HG03066 (cell line): Measurements from ENCODE around the gene TCEAL9.
A peak's percentile ranks its signal among the peaks of the same experiment; 100 is the strongest.
"Not testable (repeated sequence)": the region's sequence is repeated elsewhere in the genome, so short reads cannot be mapped to it uniquely, and the experiment has no call there.

Experiments
- ATAC-seq: cut with Tn5 transposase; IDR thresholded peaks from one replicate; pipeline ENCODE4 v1.9.1; 2021; ENCODE audit warnings: low read depth; ENCODE audit not compliant: unreplicated experiment

The TCEAL9 gene

DNA sequence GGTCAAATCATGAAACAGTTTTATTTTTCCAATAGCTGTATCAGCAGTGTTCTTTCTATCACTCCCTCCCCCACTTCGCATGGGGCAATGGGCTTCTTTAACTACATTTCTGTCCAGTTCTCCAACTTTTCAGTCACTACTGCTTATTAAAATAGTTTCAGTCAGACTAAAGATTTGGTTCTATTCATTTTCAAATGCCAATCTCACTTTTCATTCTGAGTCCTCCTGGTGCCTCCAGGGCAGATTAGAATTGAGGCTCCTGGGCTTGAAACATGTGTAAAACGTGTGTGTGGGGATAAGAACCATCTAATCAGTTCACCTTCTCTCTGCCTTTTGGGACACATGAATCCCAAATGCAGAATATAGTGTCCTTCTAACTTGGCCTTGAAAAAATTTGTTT, 16.6 kb downstream of the TCEAL9 start:
- no peak for ATAC-seq

DNA sequence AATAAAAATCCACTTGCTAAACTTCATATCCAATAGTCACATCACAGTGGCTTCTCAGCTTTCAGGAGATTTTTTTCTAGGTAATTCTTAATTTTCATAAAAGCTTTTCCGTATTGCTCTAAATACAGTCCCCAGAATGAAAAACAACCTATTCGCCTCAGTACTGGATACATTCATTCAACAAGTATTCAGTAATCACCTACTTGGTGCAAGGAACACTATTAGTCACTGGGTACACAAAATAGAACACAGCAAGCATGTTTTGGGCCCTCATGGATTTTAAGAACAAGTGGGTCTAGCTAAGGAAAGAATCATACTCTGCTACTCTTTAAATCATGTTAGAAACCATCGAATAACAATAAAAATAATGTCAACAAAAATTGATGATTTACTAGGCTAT, 17.3 kb downstream of the TCEAL9 start:
- no peak for ATAC-seq

DNA sequence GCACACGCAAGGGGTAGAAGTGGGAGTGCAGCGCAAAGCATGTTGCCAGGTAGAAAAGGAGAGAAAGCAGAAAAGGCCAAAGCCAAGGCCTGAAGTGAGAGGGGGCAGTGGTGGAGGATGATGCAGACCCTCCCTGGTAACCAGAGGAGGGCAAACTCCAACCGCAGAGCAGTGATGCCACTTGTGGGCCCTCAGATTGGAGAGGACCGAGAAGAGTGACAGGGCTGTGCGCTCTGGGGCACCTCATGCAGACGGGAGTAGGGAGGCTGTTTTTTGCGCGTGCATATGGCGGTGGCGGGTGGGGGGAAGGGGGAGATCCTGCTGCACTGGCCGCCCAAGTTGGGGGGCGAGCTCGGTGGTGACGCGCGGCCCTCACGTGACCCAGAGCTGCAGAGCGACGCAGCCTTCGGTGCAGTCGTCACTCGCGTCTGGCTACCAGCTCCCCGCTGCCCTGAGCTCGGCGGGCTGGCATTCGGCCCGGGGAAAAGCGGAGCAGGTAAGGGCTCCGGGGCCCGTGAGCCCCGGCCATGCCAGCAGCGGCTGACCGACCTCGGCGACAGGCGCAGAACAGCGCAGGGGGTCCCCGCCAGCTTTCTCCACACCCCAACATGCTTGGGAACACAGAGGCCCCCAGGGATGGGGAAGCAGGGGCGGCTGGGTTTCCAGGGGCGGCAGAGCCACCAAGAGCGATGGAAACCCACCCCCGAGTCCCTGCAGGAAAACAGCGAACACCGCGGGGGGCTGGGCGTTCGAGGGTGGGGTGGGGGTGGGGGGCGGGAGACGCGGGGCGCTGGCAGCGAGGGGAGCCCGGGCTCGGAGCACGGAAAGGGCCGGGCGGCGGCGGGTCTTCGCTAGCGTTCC, 20.0 kb downstream of the TCEAL9 start, which contains the start of gene BEX3:
BEX3 (plus strand) TSS at position 421 of the 861 bp plus-strand sequence. CDS start 984 bp downstream, outside the sequence.
- ATAC-seq: no peak

DNA sequence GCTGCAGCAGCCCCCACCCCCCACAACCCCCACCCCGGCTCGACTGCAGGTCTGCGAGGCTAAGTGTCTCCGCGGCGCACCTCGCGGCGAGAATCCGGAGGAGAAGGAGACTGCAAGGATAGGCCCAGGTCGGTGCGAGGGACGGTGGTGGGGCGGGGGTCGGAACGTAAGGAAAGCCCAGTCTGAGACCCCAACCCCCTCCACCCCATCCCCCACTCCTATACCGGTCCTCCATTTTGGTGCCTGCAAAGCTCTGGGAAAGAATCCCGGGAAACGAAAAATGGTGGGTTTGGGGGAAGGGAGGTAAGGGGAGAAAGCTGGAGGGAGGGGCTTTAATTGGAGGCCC, 20.6 kb downstream of the TCEAL9 start:
- no peak for ATAC-seq

DNA sequence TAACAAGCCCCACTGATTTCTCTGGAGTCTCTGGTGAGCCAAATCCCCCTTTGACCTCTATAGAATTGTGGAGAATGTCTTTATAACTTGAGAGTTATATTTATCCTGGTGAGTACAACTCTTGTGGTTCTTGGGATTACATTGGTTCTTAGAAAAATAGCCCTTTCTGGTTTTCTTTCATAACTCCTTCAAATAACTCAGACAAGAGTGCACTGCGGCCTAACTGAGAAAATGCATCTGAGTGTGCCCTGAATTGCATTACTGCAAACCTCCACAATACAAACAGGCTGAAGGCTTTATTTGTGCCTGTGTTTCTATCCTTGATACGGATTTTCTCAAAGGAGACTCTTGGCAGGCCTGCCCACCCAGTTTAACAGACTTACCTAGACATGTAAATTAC, 22.7 kb downstream of the TCEAL9 start:
- no peak for ATAC-seq

DNA sequence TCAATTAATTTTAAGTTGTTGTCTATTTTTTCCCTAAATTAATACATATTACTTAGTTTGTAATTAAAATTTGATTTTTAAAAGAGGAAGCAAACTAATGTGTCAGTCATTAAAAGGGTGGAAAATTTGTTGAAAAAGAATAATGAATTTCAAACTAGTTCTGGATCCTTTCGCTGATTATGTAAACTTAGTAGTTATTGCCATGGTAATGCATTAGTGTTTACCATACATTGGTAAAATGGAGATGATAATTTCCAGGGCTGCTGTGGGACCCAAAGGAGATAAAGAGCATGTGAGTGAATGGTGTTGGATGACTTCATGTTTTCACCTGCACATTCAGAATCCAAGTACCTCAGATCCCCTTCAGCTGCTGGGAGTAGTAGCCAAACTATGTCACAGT, 26.6 kb downstream of the TCEAL9 start:
- ATAC-seq: no peak

DNA sequence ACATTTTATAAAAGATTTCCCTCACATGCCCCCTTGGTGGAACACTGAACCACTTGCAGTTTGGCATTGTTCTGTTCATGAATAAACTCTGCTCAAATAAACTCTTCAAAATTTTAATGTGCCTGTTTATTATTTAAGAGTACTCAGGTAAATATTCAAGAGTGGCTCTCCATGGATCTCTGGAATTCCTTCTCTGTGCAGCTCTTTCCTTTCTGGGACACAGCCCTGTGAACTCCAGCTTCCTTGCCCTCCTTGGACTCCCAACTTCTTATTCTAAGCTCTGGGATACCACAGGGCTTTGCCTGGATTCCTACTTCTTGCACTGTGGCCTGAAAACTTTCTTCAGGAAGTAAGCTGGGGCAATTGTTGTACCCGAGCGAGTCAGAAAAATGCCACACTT, 28.4 kb downstream of the TCEAL9 start:
- ATAC-seq: no peak

DNA sequence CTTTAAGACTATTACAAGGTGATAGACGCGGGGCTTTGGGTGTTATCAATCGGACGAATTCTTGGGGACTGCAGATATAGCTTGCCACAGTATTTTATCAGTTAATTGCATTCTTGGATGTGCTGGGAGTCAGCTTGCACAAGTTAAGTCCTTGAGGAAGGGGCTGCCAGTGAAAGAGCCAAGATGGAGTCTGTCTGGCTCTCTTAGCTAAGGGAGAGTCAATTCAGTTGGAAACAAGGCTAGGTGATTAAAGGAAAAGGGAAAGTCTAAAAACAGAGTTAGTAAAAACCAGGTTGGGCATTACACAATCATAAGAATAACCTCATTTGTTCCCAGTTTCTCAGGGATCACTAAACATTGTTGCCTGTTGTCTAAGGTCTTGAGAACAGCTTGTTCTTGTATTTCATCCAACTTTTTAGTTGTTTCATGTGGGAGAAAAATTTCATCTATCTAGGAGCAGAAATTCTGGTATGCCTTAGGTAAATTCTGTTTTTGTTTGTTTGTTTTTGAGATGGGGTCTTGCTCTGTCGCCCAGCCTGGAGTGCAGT, 29.1 kb downstream of the TCEAL9 start:
- not testable (repeated sequence) for ATAC-seq

DNA sequence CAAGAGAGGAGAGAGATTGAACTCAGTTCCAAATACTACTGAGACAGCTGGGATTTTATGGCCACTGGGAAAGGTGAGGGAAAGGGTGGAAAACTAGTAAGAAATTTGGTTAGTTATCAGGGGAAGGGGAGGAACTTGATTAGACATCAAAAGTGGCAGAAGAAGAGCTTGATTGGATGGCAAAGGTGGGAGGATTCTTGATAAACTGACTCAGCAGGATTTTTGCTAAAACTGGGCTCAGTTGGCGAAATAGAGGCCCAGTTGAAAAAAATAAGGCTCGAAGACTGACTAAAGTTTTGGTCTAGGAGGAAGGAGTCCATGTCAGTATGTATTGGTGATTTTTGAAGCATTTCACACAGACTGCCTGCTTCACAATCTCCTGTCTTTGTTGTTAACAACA, 30.0 kb downstream of the TCEAL9 start:
- ATAC-seq: no peak

DNA sequence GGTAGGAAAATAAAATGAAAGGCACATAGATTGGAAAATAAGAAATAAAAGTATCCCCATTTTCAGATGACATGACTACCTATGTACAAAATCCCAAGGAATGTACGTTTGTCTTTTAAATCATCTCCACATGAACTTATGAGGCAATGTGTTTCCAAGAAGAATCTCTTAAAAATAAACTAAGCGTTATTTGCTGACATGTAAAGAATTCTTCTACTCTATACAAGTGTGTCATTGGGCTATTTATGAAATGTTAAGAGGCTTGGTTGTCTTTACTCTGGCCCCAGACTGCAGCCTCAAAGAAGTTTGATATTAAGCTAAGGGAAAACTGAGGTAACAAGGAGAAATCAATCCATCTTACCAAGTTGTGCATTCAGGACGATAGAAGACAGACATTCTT, 37.2 kb downstream of the TCEAL9 start:
- no peak for ATAC-seq

DNA sequence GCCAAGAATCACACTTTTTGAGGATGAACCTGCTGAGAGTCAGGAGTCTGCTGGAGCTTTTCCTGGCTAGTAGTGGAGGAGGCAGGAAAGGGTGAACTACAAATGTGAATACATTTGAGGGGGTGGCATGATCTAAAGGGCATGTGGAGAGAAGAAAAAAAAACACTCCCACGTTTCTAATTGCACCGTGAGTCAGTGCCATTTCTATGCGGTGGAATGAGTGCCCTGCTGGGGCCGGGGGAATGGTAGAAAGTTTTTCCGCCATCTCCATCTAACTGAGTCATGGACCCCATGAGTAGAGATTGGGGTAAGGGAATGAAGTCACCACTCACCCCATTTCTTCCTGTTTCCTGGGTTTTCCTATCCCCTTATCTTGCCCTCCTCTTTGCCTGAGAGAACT, 39.9 kb downstream of the TCEAL9 start:
- no peak for ATAC-seq

DNA sequence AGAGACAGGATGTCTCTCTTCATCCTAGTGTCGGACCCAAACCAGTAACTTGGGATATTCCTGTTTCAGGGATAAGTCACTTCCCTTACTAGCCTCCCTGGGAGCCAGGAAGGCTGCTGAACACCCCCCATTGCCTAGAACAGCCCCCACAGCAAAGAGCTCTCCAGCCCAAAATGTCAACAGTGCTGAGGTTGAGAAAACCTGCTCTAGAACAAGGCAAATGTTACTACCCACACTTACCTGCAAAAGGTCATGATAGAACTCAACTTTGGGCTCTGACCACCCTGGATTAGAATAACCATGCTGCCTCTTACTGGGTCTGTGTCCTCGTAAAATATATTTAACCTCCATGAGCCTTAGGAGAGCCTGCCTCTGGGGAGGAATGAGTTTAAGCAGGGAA, 40.4 kb downstream of the TCEAL9 start:
- no peak for ATAC-seq

DNA sequence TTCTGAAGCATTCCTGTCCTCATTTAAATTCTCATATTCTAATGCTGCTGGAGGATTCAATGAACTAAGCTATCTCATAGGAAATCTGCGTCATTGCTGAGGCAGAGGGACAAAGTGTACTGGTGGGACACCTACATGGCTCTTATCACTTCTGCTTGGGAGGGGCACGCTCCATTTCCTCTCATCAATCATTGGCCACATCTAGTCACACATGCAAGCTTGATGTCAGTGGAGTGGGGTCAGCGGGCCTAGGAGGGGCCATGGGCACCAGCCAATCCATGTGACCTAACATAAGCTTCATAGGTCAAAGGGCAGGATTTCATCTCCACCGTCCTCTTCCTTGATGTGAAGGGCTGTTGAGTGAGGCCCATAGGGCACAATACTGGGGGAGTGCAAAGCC, 41.4 kb downstream of the TCEAL9 start:
- ATAC-seq: no peak

DNA sequence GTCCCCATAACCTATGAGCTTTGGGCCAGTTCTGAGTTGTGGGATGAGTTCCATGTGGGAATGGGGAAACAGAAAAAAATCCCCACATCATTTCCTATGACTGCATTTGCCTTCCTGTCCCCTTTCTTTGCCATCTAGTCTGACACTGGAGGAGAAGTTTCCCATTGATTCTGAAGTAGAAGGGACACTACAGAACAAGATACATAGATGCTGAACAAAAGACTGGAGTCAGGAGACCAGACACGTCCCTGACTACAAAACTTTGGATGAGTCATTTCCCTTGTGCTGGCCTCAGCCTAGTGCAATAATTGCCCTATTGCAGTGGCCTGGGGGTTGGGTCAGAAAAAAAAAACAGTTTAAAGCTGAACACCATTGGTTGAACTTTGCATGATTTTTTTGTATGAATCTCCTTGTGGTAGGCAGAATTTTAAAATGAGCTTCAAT, 42.1 kb downstream of the TCEAL9 start:
- no peak for ATAC-seq

DNA sequence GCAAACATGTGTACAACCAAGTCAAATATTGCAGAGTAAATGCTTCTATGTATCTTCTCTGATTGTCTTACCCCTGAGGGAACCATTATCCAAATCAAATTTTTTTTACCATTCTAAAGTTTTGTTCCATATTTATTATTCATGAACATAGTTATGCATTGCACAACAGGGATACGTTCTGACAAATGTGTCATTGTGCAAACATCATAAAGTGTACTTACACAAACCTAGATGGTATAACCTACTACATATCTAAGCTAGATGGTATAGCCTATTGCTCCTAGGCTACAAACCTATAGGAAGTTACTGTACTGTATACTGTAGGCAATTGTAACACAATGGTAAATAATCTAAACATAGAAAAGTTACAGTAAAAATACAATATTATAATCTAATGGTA, 43.4 kb downstream of the TCEAL9 start:
- no peak for ATAC-seq

DNA sequence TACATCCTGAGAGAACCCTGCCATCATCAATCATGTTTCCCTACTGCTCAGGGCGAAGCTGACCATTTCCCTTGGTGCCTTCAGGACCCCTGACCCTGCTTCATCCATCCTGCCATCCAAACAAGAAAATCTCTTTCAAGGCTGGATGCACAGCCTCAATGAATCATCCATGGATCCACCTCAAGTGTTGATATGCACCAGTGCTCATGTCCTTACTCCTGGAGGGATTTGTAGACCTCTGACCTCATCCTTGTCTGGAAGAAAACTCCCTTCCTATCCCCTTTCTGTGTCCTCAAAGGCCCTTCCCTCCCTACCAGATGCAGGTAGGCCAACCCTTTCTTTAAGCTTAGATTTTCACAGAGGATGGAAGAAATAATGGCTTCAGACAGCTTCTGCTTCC, 44.6 kb downstream of the TCEAL9 start:
- ATAC-seq: no peak

DNA sequence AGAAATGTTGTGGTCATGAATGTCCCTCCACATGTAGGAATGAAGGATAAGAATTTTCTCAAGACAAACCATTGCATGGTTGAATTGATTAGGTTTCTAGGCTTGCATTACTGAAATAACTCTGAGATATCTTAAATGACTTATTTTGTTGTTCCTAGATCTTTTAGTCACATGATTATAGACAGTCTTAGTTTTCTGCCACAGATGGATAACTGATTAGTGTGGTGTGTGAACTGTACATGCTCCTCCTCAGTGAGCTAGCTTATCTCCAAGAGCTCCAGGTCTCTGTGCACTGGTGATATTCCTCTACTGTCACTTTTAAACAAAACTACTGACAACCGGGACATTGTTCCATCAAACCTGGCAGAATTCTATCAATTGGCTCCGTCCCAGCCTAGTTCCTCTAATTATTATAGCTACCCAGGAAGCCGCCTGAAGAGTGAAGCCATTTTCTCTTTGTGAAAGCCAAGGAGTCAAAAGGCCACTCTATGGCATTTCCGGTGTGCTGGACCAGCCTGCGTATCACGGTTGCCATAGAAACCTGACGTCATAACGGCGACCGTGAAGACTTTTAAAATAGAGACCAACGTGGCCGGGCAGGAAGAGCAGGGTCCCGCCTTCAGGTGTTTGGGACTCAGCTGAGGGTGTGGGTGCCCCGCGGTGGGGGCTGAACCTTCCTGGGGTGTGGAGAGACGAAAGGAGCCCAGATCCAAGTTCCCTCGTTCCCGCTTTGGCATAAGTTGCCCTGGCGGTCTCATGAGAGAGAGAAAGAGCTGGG, 48.1 kb downstream of the TCEAL9 start:
- ATAC-seq: peak; percentile 91

DNA sequence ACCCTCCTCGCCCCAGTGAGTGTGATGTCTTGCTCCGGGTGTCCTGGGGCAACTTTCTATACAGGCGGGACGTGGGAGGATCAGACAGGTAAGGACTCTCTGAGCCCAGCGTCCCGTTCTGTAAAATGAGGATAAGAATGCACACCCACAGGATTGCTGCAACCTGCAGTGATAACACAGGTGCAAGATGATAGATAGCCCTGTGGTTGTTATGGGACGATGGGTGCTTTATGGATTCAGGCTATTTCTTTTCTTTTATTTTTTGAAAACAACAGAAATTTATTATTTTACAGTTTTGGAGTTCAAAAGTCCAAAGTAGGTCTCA, 48.7 kb downstream of the TCEAL9 start:
- ATAC-seq: no peak

DNA sequence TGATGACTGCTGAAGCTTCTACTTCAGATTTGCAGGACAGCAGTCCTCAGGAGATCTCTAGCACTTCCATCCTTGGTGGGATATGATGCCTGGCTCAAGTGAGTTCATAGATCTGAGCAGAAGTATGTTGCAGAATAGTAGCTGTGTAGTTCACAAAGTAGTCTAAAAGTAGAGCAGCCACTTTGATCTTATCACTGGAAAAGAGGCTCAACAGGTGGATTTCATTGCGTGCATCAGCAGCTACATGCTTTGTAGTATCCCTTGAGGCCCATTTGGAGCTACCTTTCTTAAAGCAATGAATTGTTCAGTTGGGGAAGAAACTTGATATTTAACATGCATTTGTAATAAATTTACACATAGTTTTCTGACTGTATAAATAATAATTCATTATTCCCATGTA, 50.0 kb downstream of the TCEAL9 start:
- ATAC-seq: no peak

DNA sequence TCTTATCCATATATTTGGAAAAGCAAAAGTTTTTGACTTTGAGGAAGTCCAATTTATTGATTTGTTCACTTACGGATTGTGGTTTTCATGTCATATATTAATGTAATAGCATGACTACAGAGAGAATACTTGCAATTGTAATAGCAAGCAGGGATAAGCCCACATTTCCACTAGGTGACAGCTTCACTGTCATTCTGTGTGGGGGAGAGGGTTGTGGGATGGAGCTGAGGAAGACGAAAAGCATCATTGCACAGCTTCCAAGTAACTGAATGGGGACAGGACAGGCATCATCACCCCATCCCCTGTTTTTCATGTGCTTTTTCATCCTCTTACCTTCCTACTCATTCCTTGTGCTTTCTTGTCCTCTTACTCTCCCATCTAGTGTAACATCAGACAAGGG, 51.5 kb downstream of the TCEAL9 start:
- ATAC-seq: no peak
